Measurements from ENCODE around the gene MECR.
"Not testable (repeated sequence)": the region's sequence is repeated elsewhere in the genome, so short reads cannot be mapped to it uniquely, and the experiment has no call there.

The MECR gene

DNA sequence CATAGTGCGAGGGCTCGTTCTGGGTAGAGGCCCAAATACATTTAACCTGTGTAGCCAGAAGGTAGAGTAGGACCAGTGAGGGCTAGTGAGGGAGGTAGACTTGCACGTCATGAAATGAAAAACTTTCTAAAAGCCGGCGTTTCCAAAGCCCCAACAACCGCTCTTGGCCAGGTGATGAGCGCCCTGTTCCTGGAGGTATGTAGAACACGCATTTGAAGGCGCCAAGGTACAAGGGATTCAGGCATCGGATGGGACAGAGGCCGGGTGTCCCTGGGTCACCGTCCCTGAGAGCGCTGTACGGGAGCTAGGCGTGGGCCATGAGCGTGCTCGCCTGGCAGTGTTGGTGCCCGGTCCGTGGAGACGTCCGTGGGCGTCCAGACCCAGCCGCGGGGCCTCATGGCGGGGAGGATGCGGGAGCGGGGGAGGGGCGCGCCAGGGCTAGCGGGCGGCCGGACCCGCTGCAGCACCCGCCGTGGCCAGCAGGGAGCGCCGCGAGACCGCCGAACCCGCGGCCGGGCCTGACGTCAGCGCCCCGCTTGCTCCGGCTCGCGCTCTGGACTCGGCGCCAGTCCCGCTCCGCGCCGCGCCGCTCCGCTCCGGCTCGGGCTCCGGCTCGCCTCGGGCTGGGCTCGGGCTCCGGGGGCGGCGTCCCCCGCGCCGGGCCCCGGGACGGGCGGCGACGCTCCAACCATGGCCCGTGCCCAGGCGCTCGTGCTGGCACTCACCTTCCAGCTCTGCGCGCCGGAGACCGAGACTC, 5.4 kb upstream of the MECR start, which contains the start of gene PTPRU:
TSS of gene PTPRU (plus strand) at position 568 of the 757 bp plus-strand sequence. CDS start at position 691, 123 bp downstream.
- peak; percentile 68 for DNase-seq (ENCODE audit: low spot score)

DNA sequence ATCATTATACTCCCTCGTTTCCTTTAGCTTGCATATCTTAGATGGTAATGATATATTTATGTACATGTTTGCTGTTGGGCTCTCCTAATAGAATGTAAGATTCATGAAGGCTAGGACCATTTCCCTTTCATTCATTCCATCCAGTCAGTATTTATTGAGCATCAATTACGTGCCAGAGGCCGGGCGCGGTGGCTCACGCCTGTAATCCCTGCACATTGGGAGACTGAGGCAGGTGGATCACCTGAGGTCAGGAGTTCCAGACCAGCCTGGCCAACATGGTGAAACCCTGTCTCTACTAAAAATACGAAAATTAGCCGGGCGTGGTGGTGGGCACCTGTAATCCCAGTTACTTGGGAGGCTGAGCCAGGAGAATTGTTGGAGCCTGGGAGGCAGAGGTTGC, 4.1 kb upstream of the MECR start:
- DNase-seq (ENCODE audit: low spot score) = not testable (repeated sequence)

DNA sequence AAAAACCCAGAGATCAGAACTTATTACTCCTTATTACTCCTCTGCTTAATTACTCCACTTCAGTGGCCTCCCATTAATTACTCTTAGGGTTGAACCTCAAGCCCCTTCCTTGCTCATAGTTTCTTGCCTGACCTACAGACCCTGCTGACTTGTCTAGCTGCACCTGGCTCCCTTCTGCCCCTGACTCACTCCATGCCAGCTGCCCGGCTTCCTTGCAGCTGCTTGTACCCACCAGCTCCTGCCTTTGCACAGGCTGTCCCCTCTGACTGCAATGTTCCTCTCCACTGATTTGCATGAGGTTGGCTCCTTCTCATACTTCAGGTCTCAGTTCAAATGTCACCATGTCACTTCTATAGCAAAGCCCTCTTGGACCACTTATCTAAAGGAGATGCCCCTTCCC, 3.7 kb upstream of the MECR start:
- DNase-seq (ENCODE audit: low spot score) = no peak

DNA sequence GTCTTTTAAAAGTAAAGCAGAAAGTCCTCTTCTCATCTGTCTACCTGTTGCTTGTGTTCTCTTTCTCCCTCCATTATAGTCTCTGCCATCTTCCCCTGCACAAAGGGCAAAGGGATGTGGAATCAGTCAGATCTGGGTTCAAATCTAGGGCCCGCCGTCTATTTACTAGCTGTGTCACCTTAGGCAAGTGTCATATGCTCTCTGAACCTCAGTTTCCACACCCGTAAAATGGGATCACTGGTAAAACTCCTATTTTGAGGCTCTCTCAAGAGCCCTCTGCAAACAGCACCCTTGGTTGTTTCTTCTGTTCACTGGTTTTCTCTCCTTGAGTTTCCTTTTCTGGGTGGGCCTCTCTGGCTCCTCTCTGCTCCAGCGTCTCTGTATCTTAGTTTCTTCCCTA, 3.0 kb upstream of the MECR start:
- DNase-seq (ENCODE audit: low spot score) = no peak

DNA sequence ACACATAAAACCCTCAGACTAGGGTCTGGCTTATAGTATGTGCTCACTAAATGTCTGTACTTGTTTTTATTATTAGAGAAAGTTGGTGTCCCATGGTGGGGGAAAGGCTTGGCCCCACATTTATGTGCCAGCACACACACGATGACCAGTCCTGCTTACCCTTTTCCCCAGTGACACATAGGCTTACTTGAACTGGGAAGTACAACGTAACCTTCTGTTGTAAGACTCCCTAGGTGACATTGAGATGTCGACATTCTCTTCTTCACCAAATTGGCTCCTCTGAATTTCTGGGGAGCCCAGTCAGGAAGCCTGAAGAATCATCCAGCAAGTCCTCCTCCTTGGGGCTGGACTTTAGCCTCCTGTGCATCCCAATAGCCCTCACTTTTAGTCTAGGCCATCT, 1.7 kb upstream of the MECR start:
- DNase-seq (ENCODE audit: low spot score) = no peak

DNA sequence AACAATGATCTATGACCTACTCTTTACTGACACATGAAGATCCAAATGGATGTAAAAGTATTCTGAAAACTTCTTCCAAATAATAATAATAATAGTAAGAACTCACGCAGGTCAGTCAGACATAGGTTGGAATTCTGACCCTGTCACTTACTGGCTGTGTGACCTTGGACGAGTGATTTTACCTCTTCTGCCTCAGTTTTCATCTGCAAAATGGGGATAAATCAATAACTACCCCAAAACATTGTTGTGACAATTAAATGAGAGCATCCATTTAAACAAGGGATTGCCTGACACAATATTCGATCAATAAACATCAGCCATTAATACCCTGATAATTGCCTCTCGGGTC, 556 bp downstream of the MECR start:
- peak; percentile 9 for DNase-seq (ENCODE audit: low spot score)

DNA sequence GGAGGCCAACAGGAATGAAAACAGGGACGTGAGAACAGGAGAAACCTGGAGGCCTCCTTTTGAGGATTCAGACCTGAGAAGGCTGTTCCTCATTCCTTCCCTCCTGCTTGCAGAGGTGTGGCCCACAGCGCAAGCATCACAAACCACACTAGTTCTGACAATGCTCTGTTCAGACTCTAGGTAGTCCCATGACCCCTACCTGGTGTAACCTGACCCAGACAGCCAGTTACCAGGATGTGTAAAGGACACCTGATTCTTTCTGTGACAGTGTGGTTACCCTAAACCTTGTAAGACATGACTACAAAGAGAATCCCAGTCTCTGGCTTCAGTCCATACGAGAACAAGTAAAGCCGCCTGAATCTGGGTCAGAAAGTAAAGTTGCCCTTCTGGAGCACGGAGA, 3.2 kb downstream of the MECR start:
- DNase-seq (ENCODE audit: low spot score) = no peak

DNA sequence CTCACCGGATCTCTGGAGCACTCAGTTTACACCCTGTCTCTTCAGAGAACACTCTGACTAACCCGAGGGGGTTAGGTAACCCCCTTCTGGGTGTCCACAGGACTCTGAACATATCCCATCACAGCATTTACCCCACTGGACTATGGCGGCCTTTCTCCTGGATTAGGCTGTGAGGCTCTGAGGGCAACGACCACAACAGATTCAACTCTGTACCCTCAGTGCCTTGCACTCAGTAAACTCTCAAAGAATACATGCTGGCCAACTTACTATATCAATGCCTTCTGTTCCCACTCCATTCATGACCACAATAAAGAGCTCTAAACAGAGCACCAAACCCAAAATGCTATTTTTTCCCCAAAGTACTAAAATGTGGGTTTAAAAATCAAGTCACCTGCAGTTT, 5.4 kb downstream of the MECR start:
- no peak for DNase-seq (ENCODE audit: low spot score)

DNA sequence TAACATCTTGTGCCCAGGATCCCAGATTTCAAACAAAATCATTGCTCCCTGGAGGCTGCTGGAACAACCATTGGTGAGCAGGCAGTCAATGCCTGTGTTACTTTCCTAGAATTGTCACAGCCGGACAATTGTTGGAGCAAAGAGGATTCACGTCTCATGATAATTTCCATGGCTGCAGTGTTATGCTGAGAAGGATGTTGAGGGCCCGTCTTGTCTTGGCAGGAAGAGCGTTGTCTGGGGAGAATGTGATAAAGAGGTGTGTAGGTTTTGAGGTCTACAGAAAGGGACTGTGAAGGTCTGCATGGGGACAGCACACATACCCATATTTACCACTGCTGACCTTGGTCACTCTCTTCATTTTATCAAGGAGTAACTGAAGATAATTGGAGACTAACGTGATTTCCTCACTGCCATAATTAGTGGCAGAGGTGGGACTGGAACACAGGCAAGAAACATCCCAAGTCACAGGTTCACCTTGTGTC, 6.3 kb downstream of the MECR start:
- no peak for DNase-seq (ENCODE audit: low spot score)

DNA sequence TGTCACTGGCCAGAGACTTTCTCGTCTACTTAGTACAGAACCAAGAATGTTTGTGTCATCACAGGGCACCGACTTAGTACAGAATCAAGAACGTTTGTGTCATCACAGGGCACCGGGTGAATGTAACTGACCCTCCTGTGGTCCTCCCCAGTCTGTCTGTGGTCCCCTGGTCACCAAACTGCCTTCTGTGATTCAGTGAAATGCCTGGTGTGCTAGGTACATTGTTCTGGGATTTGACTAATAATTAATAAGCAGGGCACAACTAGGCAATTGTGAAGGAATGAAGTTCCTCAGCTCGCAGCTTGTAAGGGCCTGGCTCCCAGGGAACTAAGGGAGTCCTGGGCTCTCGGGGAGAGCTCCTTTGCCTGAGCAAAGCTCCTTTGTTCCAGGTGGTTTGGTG, 7.2 kb downstream of the MECR start:
- DNase-seq (ENCODE audit: low spot score) = no peak

DNA sequence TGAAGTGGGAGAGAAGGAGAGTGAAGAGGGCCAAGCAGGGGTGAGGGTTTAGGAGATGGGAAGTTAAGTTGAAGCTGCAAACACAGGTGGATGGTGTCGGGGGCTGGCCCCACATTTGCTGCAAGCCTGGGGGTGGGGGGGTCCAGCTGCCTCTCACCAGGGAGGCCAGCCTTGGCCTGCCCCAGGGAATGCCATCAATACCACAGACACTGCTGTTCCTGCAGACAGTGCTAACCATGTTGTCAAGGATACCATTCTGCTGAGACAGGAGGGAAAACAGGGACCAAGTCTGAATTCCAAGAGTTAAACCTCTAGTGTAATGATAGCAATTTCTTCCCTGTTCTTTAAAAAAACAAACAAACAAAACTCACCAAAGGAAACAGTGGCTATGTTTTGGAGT, 8.0 kb downstream of the MECR start:
- no peak for DNase-seq (ENCODE audit: low spot score)

DNA sequence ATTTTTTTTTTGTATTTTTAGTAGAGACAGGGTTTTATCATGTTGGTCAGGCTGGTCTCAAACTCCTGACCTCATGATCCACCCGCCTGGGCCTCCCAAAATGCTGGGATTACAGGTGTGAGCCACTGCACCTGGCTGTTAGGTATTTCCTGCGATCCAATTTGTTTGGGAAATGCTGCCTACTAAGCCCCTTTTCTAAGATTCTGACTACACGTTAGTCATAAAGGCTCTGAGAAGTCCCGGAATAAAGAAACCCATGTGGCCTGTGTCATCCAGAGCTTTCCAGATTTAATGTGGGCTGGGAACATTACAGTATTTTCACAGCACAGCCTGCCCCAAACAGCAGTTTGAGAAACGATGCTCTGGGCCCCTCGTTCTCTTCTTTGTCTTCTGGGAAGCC, 8.5 kb downstream of the MECR start:
- DNase-seq (ENCODE audit: low spot score) = not testable (repeated sequence)

DNA sequence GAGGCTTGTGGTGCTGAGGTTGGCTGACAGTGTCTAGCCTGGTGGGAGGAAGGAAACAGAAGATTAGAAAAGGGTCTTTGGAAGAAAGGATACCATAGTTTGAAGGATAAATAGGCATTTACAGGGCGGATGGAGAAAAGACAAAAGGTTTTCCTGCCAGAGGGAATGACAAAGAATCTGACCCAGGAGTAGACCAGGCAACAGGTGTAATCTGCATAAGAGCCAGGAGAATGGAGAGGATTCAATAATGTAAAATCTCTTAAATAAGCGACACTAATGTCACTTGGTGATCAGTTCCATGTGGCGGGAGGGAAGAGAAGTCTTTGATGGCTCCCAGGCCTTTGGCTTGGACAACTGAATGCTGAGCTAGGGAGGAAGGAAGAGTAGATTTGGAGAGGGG, 9.4 kb downstream of the MECR start:
- no peak for DNase-seq (ENCODE audit: low spot score)

DNA sequence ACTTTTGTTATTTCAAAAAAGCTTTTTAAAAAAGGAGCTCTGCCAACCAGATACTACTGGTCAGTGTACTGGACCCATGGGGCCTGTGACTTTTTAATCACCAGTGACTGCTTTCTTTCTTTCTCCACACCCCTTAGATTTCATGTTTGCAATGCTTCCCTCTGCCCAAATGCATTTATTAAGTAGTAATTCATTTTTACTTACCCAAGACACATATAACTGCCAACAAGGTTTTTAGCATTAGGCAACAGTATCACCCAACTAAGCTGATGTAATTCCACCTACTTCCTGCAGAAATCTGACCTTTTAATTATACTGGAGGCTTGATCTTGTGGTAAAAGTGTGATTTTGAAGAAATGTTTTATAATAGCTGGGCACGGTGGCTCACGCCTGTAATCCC, 12.5 kb downstream of the MECR start:
- DNase-seq (ENCODE audit: low spot score) = no peak

DNA sequence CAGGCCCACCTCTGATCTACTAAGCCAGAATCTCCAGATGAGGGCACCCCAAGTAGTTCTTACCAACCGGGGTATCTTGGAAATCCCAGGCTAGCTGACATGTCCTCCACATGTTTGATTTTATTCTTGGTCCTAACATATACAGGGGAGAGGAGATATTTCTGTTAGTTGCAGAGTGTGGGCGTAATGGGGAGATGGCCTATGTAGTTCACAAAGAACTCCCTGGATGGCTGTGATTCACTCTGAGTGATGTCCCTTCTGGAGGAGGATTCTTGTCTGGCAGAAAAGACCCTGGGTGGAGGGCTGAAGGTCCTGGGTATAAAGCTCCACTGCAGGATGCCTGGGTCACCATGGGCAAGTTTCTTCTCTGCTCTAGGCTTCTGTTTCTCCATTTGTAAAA, 13.1 kb downstream of the MECR start:
- no peak for DNase-seq (ENCODE audit: low spot score)

DNA sequence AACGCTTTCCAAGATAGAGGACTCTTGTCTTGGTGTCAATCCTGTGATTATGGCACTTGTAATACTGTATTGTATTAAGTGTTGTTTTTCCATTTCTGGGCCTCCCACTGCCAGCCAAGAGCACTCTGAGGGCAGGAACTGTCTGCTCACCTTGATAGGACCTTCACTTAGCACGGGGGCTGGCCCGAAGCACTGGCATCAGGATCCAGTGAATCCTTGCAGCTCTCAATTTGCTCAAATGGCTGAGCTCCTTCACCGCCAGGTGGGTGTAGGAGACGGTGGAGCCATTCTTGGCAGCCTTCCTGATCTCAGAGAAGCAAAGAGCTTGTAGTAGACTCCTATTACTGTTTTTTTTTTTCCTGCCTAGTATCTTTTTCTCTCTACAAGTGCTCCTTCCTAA, 17.7 kb downstream of the MECR start:
- DNase-seq (ENCODE audit: low spot score) = no peak

DNA sequence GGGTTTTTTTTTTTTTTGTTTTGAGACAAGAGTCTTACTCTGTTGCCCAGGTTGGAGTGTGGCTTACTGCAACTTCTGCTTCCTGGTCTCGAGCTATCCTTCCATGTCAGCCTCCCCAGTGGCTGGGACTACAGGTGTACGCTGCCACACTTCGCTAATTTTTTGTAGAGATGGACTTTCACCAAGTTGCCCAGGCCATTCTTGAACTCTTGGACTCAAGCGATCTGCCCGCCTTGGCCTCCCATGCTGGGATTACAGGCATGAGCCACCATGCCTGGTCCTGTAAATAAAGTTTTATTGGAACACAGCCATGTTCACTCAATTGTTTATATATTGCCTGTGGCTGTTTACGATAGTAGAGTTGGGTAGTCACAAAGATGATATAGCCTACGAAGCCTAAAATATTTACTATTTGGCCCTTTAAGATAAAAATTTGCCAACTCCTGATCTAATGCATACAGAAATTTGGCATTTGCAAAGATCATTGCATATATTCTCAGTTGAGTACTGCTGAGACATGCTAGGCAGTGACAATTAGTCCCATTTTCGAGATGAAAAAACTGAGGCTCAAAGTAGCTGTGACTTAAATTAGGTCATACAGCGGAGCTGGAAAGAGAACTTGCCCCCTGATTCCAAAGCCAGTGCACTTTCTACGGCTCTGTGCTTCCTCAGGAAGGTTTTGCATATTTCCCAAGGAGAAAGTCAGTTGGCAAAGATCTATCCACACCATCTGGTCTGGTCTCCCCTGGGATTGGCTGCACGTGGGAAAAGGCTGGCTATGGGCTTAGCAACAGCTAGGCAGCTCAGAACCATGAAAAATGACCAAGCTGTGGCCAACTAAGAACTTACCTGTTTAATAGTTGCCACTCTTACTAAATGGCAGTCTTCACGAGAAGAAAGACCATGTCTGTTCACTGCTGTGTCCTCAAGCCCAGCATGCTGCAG, 19.4 kb downstream of the MECR start:
- DNase-seq (ENCODE audit: low spot score) = no peak

DNA sequence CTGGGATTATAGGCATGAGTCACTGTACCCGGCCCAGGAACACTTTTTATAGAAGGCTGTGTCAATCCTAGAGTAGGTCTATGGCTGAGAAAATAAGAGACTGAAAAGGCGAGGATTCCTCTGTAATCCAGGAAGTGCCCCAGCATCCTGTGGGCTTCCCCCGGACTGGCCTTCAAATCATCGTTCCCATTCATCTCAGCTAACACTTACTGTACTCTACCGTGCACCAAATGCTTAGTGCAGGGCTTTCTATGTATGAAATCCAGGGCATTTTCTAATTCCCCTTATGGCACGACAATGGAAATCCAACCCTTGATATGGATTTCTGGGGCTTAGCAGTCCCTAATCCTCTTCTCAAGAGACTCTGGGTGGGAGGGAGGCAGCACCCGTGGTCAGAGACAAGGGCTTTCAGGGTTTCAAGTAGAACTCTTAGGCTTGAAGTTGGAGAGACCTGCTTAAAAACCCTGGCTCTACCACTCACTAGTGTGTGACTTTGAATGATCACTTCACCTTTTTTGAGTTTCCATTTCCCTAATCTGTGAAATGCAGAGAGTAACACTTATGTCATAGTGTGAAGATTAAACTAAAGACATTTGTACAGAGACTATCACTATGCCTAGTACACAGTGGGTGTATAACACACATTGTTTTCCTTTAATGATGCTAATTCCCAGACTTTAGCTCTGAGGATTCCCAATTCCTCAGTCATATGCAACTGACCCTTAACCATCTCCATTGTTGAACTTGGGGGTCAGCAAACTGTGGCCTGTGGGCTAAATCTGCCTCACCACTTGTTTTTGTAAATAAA, 20.3 kb downstream of the MECR start:
- no peak for DNase-seq (ENCODE audit: low spot score)

DNA sequence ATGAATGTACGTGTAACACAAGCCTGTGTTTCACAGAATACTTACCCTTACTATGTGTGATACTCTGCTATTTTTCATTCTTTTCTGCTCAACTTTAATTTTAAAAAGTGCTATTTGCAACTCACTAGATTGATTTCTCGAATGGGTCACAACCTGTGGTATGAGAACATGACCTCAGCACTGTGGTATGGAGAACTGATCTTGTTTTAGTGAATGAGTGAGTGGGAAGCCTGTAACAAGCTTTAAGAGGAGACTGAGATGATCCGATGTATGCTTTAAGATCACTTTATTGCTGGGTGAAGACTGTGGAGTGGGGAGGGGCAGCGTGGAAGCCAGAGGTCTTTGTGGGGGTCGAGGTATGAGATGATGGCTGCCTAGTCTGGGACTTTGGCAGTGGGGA, 21.6 kb downstream of the MECR start:
- DNase-seq (ENCODE audit: low spot score) = no peak

DNA sequence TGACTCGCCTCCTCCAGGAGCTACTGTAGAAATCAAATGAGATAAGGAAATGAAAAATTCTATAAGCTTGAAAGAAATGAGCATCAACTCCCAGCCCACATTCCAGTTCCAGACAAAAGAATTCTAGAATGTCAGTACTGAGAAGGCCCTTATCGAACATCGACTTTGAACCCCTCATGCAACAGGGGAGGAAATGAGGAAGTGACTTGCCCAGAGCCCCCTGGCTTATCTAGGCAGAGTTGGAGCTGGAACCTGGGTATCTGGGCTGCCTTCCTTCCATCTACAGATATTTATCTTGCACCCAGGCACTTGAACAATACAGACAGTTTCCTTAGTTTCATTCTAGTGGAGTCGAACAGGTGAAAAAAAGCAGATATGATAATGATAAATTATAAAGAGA, 22.3 kb downstream of the MECR start:
- no peak for DNase-seq (ENCODE audit: low spot score)

DNA sequence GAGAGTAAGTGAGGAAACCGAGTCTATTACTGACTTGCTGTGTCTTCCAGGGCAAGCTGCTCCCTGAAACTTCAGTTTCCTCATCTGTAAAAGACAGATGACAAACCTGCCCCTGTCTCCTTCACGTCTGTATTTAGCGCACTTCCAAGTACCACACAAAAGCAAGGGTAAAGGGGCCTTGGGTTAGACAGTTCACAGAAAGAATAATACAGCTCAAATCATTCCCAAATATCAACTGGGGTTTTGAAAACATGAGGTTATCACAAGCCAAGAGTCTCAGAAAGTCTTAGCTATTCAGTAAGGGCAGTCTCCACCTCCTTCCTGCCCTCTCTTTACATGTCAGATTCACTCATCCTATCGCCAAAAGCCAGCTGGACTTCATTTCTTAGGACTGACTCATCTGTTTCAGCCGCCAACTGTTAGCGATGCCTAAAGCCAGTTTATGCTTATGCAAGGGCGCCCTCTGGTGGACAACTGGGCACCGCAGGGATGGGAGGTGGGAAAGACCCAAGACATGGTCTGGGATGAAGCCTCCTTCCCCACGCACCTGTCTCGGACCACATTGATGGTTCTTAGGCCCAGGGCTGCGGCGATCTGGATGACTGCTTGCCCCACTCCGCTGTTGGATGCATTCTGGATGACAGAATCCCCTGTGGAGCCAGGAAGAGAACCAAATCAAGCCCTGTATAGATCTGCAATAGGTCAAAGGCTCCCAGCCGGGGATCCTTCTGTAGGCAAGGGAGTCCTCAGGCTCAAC, 28.0 kb downstream of the MECR start:
- peak; percentile 98 for DNase-seq (ENCODE audit: low spot score)

DNA sequence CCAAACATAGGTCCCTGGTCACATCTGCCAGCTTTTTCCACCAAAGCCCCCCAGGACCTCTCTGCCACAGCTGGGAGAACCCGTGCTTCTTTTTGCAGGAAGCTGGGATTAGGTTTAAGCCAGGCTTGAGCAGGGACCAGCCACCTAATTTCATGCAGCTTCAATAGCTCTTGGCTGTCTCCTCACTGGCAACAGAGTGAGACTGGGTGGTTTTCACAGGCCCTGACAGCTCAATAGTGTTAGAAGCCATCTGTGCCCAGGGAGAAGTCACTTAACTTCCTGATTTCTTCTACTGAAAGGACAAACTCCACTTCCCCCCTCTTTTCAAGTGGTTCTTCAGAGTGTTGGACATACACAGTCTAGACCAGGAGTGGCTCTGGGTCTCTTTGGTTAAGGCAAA, 28.7 kb downstream of the MECR start:
- DNase-seq (ENCODE audit: low spot score) = no peak
